Loucy (cell line): ENCODE measurements around the gene GNA12.

ENCODE experiments used
- H2AFZ ChIP-seq: fragments of 200-600 bp; sonication (generic); 2 replicates; pipeline ENCODE4 v1.6.0; 2016; ENCODE audit warnings: antibody characterized with exemption, mild to moderate bottlenecking, low read length, moderate library complexity
- H3F3A ChIP-seq: fragments of 200-600 bp; 2 replicates; pipeline ENCODE4 v1.6.0; 2016; ENCODE audit warnings: antibody characterized with exemption, low read depth, mild to moderate bottlenecking
- H3K27me3 ChIP-seq: fragments of 200-600 bp; sonication (generic); 2 replicates; pipeline ENCODE4 v1.6.1; 2014; ENCODE audit warnings: low read length, mild to moderate bottlenecking; ENCODE audit not compliant: insufficient read depth, poor library complexity, severe bottlenecking
- H3K36me3 ChIP-seq: fragments of 200-600 bp; sonication (generic); 2 replicates; pipeline ENCODE4 v1.6.1; 2016; ENCODE audit warnings: low read length; ENCODE audit not compliant: insufficient read depth
- H3K4me1 ChIP-seq: fragments of 200-600 bp; sonication (generic); 2 replicates; pipeline ENCODE4 v1.5.1; 2014; ENCODE audit warnings: low read length, mild to moderate bottlenecking; ENCODE audit not compliant: insufficient read depth, poor library complexity, severe bottlenecking
- H3K4me2 ChIP-seq: fragments of 200-600 bp; sonication (generic); 2 replicates; pipeline ENCODE4 v1.6.0; 2014; ENCODE audit warnings: antibody characterized with exemption, low read length, low read depth, mild to moderate bottlenecking; ENCODE audit not compliant: poor library complexity, severe bottlenecking
- H3K4me3 ChIP-seq: fragments of 200-600 bp; sonication (generic); 2 replicates; pipeline ENCODE4 v1.5.1; 2014; ENCODE audit warnings: low read length, mild to moderate bottlenecking, mixed read lengths; ENCODE audit not compliant: poor library complexity, severe bottlenecking
- H3K79me2 ChIP-seq: fragments of 200-600 bp; sonication (generic); 2 replicates; pipeline ENCODE4 v1.6.1; 2014; ENCODE audit warnings: low read length; ENCODE audit not compliant: insufficient read depth
- H3K9ac ChIP-seq: fragments of 200-600 bp; sonication (generic); 2 replicates; pipeline ENCODE4 v1.6.0; 2014; ENCODE audit warnings: mild to moderate bottlenecking, low read depth, low read length, moderate library complexity; ENCODE audit not compliant: poor library complexity, severe bottlenecking
- H3K9me2 ChIP-seq: fragments of 200-600 bp; sonication (generic); replicated peaks from 2 replicates; pipeline ENCODE4 v1.6.1; 2016; ENCODE audit warnings: low read depth, low read length, mixed read lengths
- H3K9me3 ChIP-seq: fragments of 200-600 bp; sonication (generic); 2 replicates; pipeline ENCODE4 v1.6.1; 2014; ENCODE audit warnings: mild to moderate bottlenecking, antibody characterized with exemption, low read length, low read depth; ENCODE audit not compliant: insufficient read depth
- H4K20me1 ChIP-seq: fragments of 200-600 bp; sonication (generic); 2 replicates; pipeline ENCODE4 v1.6.0; 2014; ENCODE audit warnings: antibody characterized with exemption, low read length, mild to moderate bottlenecking; ENCODE audit not compliant: insufficient read depth, poor library complexity, severe bottlenecking
- CTCF ChIP-seq: fragments of 200-600 bp; sonication (generic); conservative IDR thresholded peaks from 2 replicates; pipeline ENCODE4 v1.5.1; 2014; ENCODE audit warnings: mild to moderate bottlenecking, antibody characterized with exemption, low read length
- EZH2phosphoT487 ChIP-seq: fragments of 200-600 bp; IDR thresholded peaks from 2 replicates; pipeline ENCODE4 v1.6.1; 2018; ENCODE audit warnings: antibody characterized with exemption, mild to moderate bottlenecking, moderate library complexity, borderline replicate concordance

GNA12 gene

GRCh38 chr7:2732959-2733584 is 111.0 kb downstream of the GNA12 start:
- Histone ChIP-seq H3K79me2 (peaks cover 63% of the 10 kb centered on the region), H3F3A (peaks cover 9% of the 10 kb centered on the region), H3K4me3 (peak overlapping the region; percentile 46), H3K9me2 (no peaks in the 10 kb centered on the region), H4K20me1 (no peaks in the 10 kb centered on the region), H3K9me3 (no peaks in the 10 kb centered on the region), H3K36me3 (peaks cover 49% of the 10 kb centered on the region; the same call in 1 of the 2 replicates), H3K9ac (peak overlapping the region; percentile 83), H2AFZ (no peak overlapping the region), H3K27me3 (no peaks in the 10 kb centered on the region), H3K4me2 (peak overlapping the region; percentile 64), H3K4me1 (peaks cover 64% of the 10 kb centered on the region)
- TF ChIP-seq CTCF: no peak
- no peak for TF ChIP-seq EZH2phosphoT487

GRCh38 chr7:2732388-2732787 is 111.7 kb downstream of the GNA12 start:
- Histone ChIP-seq H3K4me2 (peak overlapping the region; percentile 64), H3K27me3 (no peaks in the 10 kb centered on the region), H3F3A (peaks cover 9% of the 10 kb centered on the region), H3K36me3 (peaks cover 56% of the 10 kb centered on the region; the same call in 1 of the 2 replicates), H3K79me2 (peaks cover 56% of the 10 kb centered on the region), H4K20me1 (no peaks in the 10 kb centered on the region), H3K4me3 (peak overlapping the region; percentile 46), H3K9ac (peak overlapping the region; percentile 83), H2AFZ (no peak overlapping the region), H3K4me1 (peaks cover 57% of the 10 kb centered on the region), H3K9me2 (no peaks in the 10 kb centered on the region), H3K9me3 (no peaks in the 10 kb centered on the region)
- no peak for TF ChIP-seq CTCF
- no peak for TF ChIP-seq EZH2phosphoT487

- H3K4me1 ChIP-seq: peaks cover 44% of the 10 kb centered on the region
- H3K79me2 ChIP-seq: peaks cover 45% of the 10 kb centered on the region
- TF ChIP-seq EZH2phosphoT487 (no peak), CTCF (no peak)
- peak overlapping the region; percentile 83 for H3K9ac ChIP-seq
- no peak overlapping the region for H2AFZ ChIP-seq
- no peaks in the 10 kb centered on the region for H4K20me1 ChIP-seq
- H3K27me3 ChIP-seq: no peaks in the 10 kb centered on the region
- H3K4me3 ChIP-seq: no peak overlapping the region
- peaks cover 9% of the 10 kb centered on the region for H3F3A ChIP-seq
- H3K4me2 ChIP-seq: peak overlapping the region; percentile 64
- no peaks in the 10 kb centered on the region for H3K9me3 ChIP-seq
- peaks cover 66% of the 10 kb centered on the region; the same call in 1 of the 2 replicates for H3K36me3 ChIP-seq
- H3K9me2 ChIP-seq: no peaks in the 10 kb centered on the region
Observed at GRCh38 chr7:2730846-2731770, 113.0 kb downstream of the GNA12 start.
